Activated CD8-positive, alpha-beta memory T cell treated with anti-CD3 and anti-CD28 coated beads, Interleukin-2, amount 10 ng/mL, durations not matched to agents 7 days and 5 days (primary cell): Measurements from ENCODE around the gene SUPV3L1. TPM values are rescaled to one million over a fixed set of nuclear protein-coding genes. Genes with fewer than 3 reads are reported as not detected.

ENCODE experiments used
- ATAC-seq: fragments of 150-1000 bp; cut with Tn5 transposase; one replicate; pipeline ENCODE4 v1.10.0; 2021; ENCODE audit warnings: moderate library complexity
- CTCF ChIA-PET: fragments of 350-600 bp; sonication (Branson Sonifier 250); formaldehyde crosslinking; loops from one replicate; lab custom pipeline; 2021; ENCODE audit warnings: antibody characterized with exemption; lab: Charles Lee
- DNase-seq: peaks from one replicate; pipeline ENCODE4 v3.0.0-alpha.2; 2020
- H3K27ac Mint-ChIP-seq: one replicate; pipeline ENCODE4 v1.8.0; 2021; ENCODE audit warnings: mild to moderate bottlenecking, mixed read lengths
- H3K27me3 Mint-ChIP-seq: one replicate; pipeline ENCODE4 v1.8.0; 2021; ENCODE audit warnings: mixed read lengths
- H3K36me3 Mint-ChIP-seq: one replicate; pipeline ENCODE4 v1.8.0; 2021; ENCODE audit warnings: mild to moderate bottlenecking, mixed read lengths
- H3K4me1 Mint-ChIP-seq: one replicate; pipeline ENCODE4 v1.8.0; 2021; ENCODE audit warnings: mixed read lengths
- H3K4me3 Mint-ChIP-seq: one replicate; pipeline ENCODE4 v1.8.0; 2021; ENCODE audit warnings: mild to moderate bottlenecking, moderate library complexity, mixed read lengths
- H3K9me3 Mint-ChIP-seq: one replicate; pipeline ENCODE4 v1.8.0; 2022; ENCODE audit warnings: low read depth, mixed read lengths
- total RNA-seq, 2 experiments: library from RNA; stranded (reverse); gene quantifications; one replicate each; pipeline ENCODE4 v1.2.3, GENCODE V29; 2021

The SUPV3L1 gene
- total RNA-seq, 2 experiments from 2014 or later: 46.9 to 59.0 TPM

DNA sequence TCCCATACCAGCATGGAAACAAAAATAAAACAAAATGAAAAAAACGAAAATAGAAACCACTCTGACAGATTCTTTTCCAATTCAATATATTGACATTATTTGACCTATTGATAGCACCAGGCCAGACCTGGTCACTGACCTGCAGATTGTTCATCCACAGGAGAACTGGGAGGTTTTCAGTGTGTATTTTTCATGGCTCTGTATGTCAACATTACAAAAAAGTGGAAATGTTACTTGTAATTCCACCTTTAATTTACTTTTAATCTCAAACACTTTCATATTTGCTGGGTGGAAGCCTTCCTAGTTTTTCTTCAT is 43.0 kb downstream of the SUPV3L1 start:
- H3K27me3 Mint-ChIP-seq: no peaks in the 10 kb centered on the region
- CTCF ChIA-PET: interaction anchor here (0.7 to 1.8 kb wide), 9 partner anchors 8 to 164 kb away, joined by 3 to 21 read pairs (median 5); partner anchors contain the start of gene SUPV3L1
- peak; percentile 8 for ATAC-seq
- peaks cover 63% of the 10 kb centered on the region for H3K4me1 Mint-ChIP-seq
- no peaks in the 10 kb centered on the region for H3K9me3 Mint-ChIP-seq
- no peak for DNase-seq
- H3K27ac Mint-ChIP-seq: peak overlapping the region; percentile 95
- H3K36me3 Mint-ChIP-seq: no peaks in the 10 kb centered on the region
- peak overlapping the region; percentile 51 for H3K4me3 Mint-ChIP-seq

DNA sequence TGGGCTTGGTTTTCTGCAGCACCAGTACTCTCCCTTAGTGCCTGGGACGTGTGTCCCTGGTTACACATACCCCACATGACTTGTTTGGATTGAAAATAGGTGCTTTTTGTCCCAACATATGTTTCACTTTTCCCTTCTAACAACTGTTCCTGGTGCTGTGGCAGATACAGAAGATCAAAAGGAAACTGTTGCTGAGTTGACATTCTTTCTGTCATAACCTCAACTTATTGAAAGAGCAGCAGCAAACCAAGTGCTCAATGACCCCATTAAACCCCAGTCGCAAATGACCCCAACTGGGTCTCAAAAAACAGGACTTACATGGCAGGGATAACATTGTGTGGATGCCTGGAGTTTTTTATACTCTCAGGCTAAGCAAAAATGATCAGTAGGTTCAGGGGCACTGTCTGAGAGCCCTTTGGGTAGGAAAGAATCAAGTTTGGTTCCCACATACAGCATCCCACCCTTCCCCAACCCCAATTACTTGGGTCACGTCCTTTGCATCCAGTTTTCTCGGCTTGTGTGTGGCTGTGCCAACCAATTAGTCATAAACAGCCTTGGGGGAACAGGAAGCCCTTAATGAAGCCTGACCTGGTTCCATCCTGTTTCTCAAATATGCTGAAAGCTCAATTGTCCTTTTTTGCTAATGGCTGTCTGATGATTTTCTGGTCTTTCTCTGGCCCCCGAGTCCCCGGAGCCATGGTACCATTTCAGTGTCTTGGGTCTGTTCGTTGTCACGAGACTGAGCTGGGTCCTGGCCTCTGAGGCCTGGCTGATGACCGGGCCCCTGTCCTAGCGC is 45.0 kb downstream of the SUPV3L1 start:
- Mint-ChIP-seq H3K36me3 (no peaks in the 10 kb centered on the region), H3K27ac (peak overlapping the region; percentile 83), H3K4me3 (peak overlapping the region; percentile 13), H3K4me1 (peaks cover 82% of the 10 kb centered on the region), H3K27me3 (no peaks in the 10 kb centered on the region), H3K9me3 (no peaks in the 10 kb centered on the region)
- no peak for ATAC-seq
- CTCF ChIA-PET: interaction anchor here (0.7 to 2.4 kb wide), 6 partner anchors 9 to 183 kb away, joined by 3 to 6 read pairs (median 3); no protein-coding TSS in a partner anchor
- no peak for DNase-seq

DNA sequence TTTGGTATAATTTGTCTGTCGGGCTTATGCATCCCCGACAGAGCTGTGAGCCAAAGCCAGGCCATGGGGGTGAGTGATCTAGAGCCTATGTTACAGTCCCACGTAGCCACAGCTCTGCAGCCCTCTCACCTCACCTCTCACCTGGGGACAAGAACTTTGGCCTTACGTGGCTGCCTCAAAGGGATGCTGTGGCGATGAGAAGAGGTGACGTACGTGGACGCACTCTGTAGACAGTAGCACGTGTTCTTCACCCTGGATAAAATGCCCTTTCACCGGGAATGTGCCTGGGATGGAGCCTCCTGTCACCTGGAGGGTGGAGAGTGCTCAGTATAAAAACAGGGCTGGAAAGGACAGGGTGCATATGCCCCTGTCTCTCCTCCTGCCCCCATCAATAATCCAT is 45.6 kb downstream of the SUPV3L1 start:
- DNase-seq (no peak), ATAC-seq (no peak)
- no peaks in the 10 kb centered on the region for H3K27me3 Mint-ChIP-seq
- H3K36me3 Mint-ChIP-seq: no peaks in the 10 kb centered on the region
- CTCF ChIA-PET: interaction anchor here (0.7 to 2.4 kb wide), 7 partner anchors 9 to 183 kb away, joined by 3 to 6 read pairs (median 3); no protein-coding TSS in a partner anchor
- H3K4me3 Mint-ChIP-seq: no peak overlapping the region
- peak overlapping the region; percentile 83 for H3K27ac Mint-ChIP-seq
- no peaks in the 10 kb centered on the region for H3K9me3 Mint-ChIP-seq
- H3K4me1 Mint-ChIP-seq: peaks cover 85% of the 10 kb centered on the region

DNA sequence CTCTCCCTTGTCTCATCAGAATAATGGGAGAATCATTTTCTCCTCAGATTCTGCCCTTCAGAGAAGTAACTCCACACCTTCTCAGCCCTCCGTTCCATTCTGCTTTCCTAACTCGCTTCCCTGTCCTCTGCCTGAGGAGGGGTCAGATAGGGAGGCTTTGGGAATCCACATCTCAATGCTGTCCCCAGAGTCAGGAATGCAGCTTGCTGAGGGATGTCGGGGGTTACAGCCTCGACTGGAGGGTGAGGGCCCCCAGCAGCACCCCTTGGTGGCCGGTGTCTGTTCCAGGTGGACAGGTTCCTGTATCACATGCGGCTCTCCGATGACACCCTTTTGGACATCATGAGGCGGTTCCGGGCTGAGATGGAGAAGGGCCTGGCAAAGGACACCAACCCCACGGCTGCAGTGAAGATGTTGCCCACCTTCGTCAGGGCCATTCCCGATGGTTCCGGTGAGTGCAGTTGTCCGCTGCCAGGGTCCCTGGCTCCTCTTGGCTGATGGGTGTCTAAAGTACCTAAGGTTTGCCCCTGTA is 47.0 kb downstream of the SUPV3L1 start:
- DNase-seq: no peak

DNA sequence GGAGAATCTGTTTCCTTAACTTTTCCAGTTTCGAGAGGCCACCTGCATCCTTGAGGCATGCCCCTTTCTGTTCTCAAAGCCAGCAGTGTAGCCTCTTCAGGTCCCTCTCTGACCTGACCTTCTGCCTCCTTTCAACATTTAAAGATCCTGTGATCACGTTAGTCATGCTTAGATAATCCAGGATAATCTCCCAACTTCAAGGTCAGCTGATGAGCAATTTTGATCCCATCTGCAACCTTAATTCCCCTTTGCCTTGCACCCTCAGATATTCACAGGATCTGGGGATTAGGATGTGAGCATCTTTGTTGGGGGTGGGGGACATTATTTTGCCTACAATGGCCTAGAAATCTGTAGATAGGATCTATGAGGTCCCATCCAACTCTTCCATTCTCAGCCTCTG is 48.1 kb downstream of the SUPV3L1 start:
- Mint-ChIP-seq H3K27ac (peak overlapping the region; percentile 96), H3K4me1 (peaks cover 84% of the 10 kb centered on the region), H3K4me3 (peak overlapping the region; percentile 69), H3K36me3 (no peaks in the 10 kb centered on the region), H3K9me3 (no peaks in the 10 kb centered on the region), H3K27me3 (no peaks in the 10 kb centered on the region)
- DNase-seq: no peak
- no peak for ATAC-seq
- CTCF ChIA-PET: interaction anchor here (1.0 to 2.2 kb wide), 5 partner anchors 11 to 180 kb away, joined by 3 to 15 read pairs (median 12); no protein-coding TSS in a partner anchor

More for the DNA sequence above, 47.0 kb downstream of the SUPV3L1 start:
- Mint-ChIP-seq H3K4me3 (no peak overlapping the region), H3K9me3 (no peaks in the 10 kb centered on the region), H3K27me3 (no peaks in the 10 kb centered on the region), H3K36me3 (no peaks in the 10 kb centered on the region), H3K27ac (peak overlapping the region; percentile 55), H3K4me1 (peaks cover 83% of the 10 kb centered on the region)
- CTCF ChIA-PET: interaction anchor here (1.0 to 1.4 kb wide), 3 partner anchors 10 to 172 kb away, joined by 3 to 4 read pairs (median 3); no protein-coding TSS in a partner anchor
- ATAC-seq: no peak

DNA sequence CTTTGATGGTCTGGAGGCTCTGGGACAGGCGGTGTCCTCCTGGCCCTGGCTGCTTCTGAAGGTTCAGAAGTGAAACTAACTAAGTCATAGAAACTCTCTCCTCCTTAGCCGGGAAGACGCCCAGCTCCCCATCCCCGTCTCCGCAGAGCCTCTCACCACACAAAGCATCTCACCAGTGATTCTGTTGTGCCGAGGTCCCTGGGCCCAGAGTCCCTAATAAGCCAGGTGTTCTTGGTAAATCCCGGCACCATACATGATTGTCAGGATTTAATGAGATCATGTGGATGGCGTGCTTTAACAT is 49.5 kb downstream of the SUPV3L1 start:
- DNase-seq (no peak), ATAC-seq (no peak)
- Mint-ChIP-seq H3K9me3 (no peaks in the 10 kb centered on the region), H3K27me3 (no peaks in the 10 kb centered on the region), H3K4me1 (peaks cover 86% of the 10 kb centered on the region), H3K36me3 (no peaks in the 10 kb centered on the region), H3K4me3 (peak overlapping the region; percentile 69), H3K27ac (peak overlapping the region; percentile 96)
- CTCF ChIA-PET: interaction anchor here (0.8 to 2.2 kb wide), 14 partner anchors 9 to 224 kb away, joined by 3 to 15 read pairs (median 5); partner anchors contain the start of gene SUPV3L1

DNA sequence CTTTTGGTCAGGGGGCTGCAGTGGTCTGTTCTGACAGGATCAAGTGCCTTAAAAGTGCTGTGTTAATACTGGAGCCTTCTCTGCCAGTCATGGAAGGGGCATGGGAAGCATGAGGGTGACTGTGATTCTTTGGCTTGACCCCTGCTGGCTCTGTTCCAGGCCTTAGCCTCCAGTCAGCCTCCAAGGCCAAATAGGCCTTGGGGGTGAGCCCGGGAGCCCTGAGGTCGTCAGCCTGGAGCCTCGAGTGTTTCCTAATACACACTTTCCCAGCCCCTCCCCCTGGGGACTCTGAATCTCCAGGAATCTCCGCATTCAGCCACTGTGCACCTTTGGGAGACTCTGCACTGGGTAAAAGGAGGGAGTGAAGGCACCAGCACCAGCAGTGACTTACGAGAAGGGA is 50.1 kb downstream of the SUPV3L1 start:
- no peaks in the 10 kb centered on the region for H3K36me3 Mint-ChIP-seq
- H3K27ac Mint-ChIP-seq: peak overlapping the region; percentile 96
- H3K4me1 Mint-ChIP-seq: peaks cover 80% of the 10 kb centered on the region
- DNase-seq (no peak), ATAC-seq (no peak)
- H3K4me3 Mint-ChIP-seq: peak overlapping the region; percentile 69
- CTCF ChIA-PET: interaction anchor here (0.8 to 2.2 kb wide), 8 partner anchors 9 to 178 kb away, joined by 3 to 15 read pairs (median 9); no protein-coding TSS in a partner anchor
- H3K9me3 Mint-ChIP-seq: no peaks in the 10 kb centered on the region
- H3K27me3 Mint-ChIP-seq: no peaks in the 10 kb centered on the region

DNA sequence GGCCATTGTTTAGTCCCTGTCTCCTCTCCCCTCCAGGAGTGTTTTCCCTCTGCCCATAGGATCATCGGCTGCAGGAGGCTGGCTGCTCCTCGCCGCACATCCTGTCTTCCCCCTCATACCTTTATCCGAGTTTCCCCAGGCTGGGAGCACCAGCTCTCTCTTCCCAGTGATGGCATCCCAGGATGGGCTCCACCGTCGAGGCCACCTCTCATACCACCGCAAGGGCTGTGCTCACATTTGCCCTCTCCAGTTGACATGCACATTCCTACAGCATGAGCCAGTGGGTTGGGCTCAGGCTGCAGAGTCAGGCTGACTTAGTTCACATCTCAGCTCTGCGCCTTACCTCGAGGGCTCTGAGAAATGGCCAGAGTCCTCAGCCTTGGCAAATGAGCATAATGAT is 52.2 kb downstream of the SUPV3L1 start:
- CTCF ChIA-PET: interaction anchor here (0.7 to 10.7 kb wide), 5 partner anchors 10 to 176 kb away, joined by 3 to 146 read pairs (median 5); partner anchors contain the start of gene HKDC1
- Mint-ChIP-seq H3K27me3 (no peaks in the 10 kb centered on the region), H3K27ac (peak overlapping the region; percentile 39), H3K4me3 (no peak overlapping the region), H3K4me1 (peaks cover 65% of the 10 kb centered on the region), H3K36me3 (no peaks in the 10 kb centered on the region), H3K9me3 (no peaks in the 10 kb centered on the region)
- no peak for DNase-seq
- ATAC-seq: no peak

DNA sequence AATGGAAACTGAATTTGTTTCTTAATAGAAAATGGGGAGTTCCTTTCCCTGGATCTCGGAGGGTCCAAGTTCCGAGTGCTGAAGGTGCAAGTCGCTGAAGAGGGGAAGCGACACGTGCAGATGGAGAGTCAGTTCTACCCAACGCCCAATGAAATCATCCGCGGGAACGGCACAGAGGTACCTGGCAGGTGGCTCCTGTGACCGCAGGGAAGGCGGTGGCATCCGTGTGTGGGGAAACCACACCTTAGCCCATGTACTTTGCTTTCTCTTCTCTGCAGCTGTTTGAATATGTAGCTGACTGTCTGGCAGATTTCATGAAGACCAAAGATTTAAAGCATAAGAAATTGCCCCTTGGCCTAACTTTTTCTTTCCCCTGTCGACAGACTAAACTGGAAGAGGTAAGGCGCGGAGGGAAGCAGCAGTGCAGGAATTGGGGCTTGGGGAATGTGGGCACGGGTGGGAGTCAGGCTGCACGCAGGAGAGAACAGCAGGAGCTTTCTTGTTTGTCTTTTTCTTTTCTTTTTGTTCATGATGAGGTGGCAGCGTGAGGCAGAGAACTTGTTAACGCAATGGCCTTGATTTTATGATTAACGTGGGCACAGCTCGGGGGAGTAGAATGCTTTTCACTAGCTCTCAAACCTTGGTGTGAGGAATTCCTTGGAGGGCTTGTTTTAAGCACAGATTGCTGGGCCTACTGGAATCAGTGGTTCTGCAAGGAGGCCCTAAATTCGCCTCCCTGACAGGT is 52.9 kb downstream of the SUPV3L1 start:
- ATAC-seq: no peak
- CTCF ChIA-PET: interaction anchor here (1.2 to 10.7 kb wide), 4 partner anchors 10 to 175 kb away, joined by 3 to 146 read pairs (median 10); partner anchors contain the start of gene HKDC1
- peak overlapping the region; percentile 44 for H3K4me3 Mint-ChIP-seq
- DNase-seq: no peak
- no peaks in the 10 kb centered on the region for H3K27me3 Mint-ChIP-seq
- peaks cover 63% of the 10 kb centered on the region for H3K4me1 Mint-ChIP-seq
- H3K9me3 Mint-ChIP-seq: no peaks in the 10 kb centered on the region
- H3K27ac Mint-ChIP-seq: peak overlapping the region; percentile 26
- no peaks in the 10 kb centered on the region for H3K36me3 Mint-ChIP-seq

DNA sequence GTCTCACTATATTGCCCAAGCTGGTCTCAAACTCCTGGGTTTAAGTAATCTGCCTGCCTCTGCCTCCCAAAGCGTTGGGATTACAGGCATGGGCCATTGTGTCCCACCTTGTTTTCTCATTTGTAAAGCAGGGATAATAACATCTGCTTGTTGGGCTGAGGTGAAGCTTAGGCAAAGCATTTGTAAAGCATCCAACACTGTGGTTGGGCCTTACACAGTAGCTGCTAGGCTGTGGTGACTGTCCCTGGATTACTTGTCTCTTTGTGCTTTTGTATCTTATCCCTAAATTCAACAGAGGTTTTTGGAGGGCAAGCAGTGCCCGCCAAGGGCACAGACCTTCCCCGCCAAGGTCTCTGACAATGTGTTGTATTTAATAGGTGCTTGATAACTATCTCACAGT is 54.4 kb downstream of the SUPV3L1 start:
- no peaks in the 10 kb centered on the region for H3K27me3 Mint-ChIP-seq

DNA sequence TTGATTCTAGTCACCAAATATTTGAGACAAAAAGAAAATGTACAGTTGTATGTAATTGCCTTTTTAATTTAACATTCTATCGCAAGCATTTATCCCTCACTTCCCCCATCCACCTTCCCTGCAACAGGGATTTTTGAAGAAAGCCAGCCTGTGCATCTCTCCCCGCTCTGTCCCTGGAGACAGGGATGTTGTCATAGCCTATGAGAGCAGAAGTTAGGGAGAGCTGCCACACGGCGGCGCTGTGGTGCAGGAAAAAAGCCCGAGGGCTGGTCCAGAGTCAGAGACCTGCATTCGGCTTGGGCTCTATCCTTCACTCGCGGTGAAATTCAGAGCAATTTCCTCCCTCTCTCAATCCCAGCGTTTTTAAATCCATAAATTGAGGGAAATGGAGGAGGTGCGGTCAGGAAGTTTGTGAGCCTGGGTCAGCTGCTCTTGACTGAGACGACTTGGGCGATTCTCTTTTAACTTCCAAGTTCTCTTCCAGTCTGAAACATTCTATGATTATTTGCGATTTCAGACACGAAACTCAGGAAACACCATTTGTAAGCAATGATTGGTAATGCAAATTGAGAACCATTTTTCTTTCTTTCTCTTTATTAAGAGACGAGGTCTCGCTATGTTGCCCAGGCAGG is 57.6 kb downstream of the SUPV3L1 start:
- peak overlapping the region; percentile 20 for H3K27ac Mint-ChIP-seq
- H3K27me3 Mint-ChIP-seq: no peaks in the 10 kb centered on the region
- peaks cover 48% of the 10 kb centered on the region for H3K4me1 Mint-ChIP-seq
- H3K36me3 Mint-ChIP-seq: no peaks in the 10 kb centered on the region
- H3K4me3 Mint-ChIP-seq: no peak overlapping the region
- CTCF ChIA-PET: interaction anchor here (0.5 to 10.7 kb wide), 14 partner anchors 9 to 278 kb away, joined by 3 to 146 read pairs (median 3); no protein-coding TSS in a partner anchor
- H3K9me3 Mint-ChIP-seq: no peaks in the 10 kb centered on the region
- DNase-seq (peak; percentile 92), ATAC-seq (peak; percentile 99)

More for the DNA sequence above, 54.4 kb downstream of the SUPV3L1 start:
- no peak for ATAC-seq
- no peak overlapping the region for H3K4me3 Mint-ChIP-seq
- CTCF ChIA-PET: interaction anchor here (0.6 to 10.7 kb wide), 4 partner anchors 9 to 210 kb away, joined by 3 to 146 read pairs (median 9); no protein-coding TSS in a partner anchor
- H3K4me1 Mint-ChIP-seq: peaks cover 56% of the 10 kb centered on the region
- no peak for DNase-seq
- H3K27ac Mint-ChIP-seq: no peak overlapping the region
- no peaks in the 10 kb centered on the region for H3K36me3 Mint-ChIP-seq
- H3K9me3 Mint-ChIP-seq: no peaks in the 10 kb centered on the region

DNA sequence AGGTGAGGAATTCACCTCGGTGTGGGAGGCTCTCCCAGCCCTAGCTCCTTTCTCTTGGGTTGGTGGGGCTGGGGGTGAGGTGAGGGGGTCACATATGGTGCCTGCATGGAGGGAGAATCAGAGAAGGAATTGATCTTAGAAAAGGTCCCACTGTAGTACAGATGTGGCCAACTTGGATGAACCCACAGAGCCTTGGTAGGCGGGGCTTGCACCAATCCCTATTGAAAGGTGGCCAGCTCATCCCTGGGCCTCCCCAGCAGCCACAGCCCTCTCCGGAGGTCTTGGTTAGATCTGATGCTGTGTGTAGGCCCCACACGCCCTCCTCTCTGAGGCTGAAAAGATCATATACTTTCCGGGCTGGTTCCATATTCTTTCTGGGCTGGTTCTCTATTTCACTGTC is 59.1 kb downstream of the SUPV3L1 start:
- peaks cover 38% of the 10 kb centered on the region for H3K4me1 Mint-ChIP-seq
- ATAC-seq: no peak
- no peaks in the 10 kb centered on the region for H3K27me3 Mint-ChIP-seq

More for the DNA sequence above, 59.1 kb downstream of the SUPV3L1 start:
- Mint-ChIP-seq H3K27ac (no peak overlapping the region), H3K4me3 (no peak overlapping the region), H3K36me3 (no peaks in the 10 kb centered on the region), H3K9me3 (no peaks in the 10 kb centered on the region)
- no peak for DNase-seq
- CTCF ChIA-PET: interaction anchor here (0.8 to 10.7 kb wide), 12 partner anchors 10 to 268 kb away, joined by 3 to 146 read pairs (median 4); no protein-coding TSS in a partner anchor
